ENCODE results near the gene FAM13A. TPM values are rescaled to one million over a fixed set of nuclear protein-coding genes. Genes with fewer than 3 reads are reported as not detected.

Gene FAM13A
- total and polyA plus RNA-seq, 2 of the 13 experiments (the other 11 are each of a cell fraction or from before 2014, with no cell fraction given), result 1.2 to 36.2 TPM

- TF ChIP-seq DDIT3 (CRISPR knock-in tag; IDR thresholded peaks at IDR 0.05), result no peak
- no peak for TF ChIP-seq ZBTB8A (CRISPR knock-in tag; IDR thresholded peaks at IDR 0.05; ENCODE audit: borderline replicate concordance, low read depth)
- TF ChIP-seq AHDC1 (CRISPR knock-in tag; IDR thresholded peaks at IDR 0.05; ENCODE audit: borderline replicate concordance), result peak; percentile 75
- TF ChIP-seq ZIK1 (CRISPR knock-in tag; IDR thresholded peaks at IDR 0.05; ENCODE audit: borderline replicate concordance, low read depth), result no peak
- TF ChIP-seq STAT6 (CRISPR knock-in tag; IDR thresholded peaks at IDR 0.05; ENCODE audit: borderline replicate concordance), result no peak
- peak; percentile 45; the same call in 1 of the 2 replicates for TF ChIP-seq MIXL1 (CRISPR knock-in tag; IDR thresholded peaks at IDR 0.05)
- TF ChIP-seq LRRFIP1 (CRISPR knock-in tag; conservative IDR thresholded peaks at IDR 0.05), result no peak
- no peak; the same call in 1 of the 2 replicates for TF ChIP-seq ZNF609 (CRISPR knock-in tag; IDR thresholded peaks at IDR 0.05; ENCODE audit: borderline replicate concordance)
- TF ChIP-seq MED13 (CRISPR knock-in tag; IDR thresholded peaks at IDR 0.05), result no peak
- no peak for TF ChIP-seq ZNF224 (CRISPR knock-in tag; IDR thresholded peaks at IDR 0.05)
- TF ChIP-seq ZFP62 (CRISPR knock-in tag; IDR thresholded peaks at IDR 0.05), result no peak
Observed at GRCh38 chr4:88823058-88823919, 233.7 kb downstream of the FAM13A start (continued).
